Ishikawa (cell line): ENCODE measurements around the gene LENEP.

Experiments used
- CEBPB ChIP-seq: IDR thresholded peaks from 2 replicates; pipeline ENCODE4 v1.6.1; 2012
- CREB1 ChIP-seq: IDR thresholded peaks from 2 replicates; pipeline ENCODE4 v1.6.1; 2012; ENCODE audit warnings: low read depth
- EP300 ChIP-seq: IDR thresholded peaks from 2 replicates; pipeline ENCODE4 v1.6.1; 2012; ENCODE audit warnings: borderline replicate concordance
- FOXM1 ChIP-seq: IDR thresholded peaks from 2 replicates; pipeline ENCODE4 v1.6.1; 2012; ENCODE audit warnings: low read depth, borderline replicate concordance
- NFIC ChIP-seq: IDR thresholded peaks from 2 replicates; pipeline ENCODE4 v1.6.1; 2012
- RAD21 ChIP-seq: IDR thresholded peaks from 2 replicates; pipeline ENCODE4 v1.6.1; 2012; ENCODE audit warnings: low read depth
- TAF1 ChIP-seq: IDR thresholded peaks from 2 replicates; pipeline ENCODE4 v1.6.1; 2012; ENCODE audit warnings: low read depth, mild to moderate bottlenecking
- TEAD4 ChIP-seq: IDR thresholded peaks from 2 replicates; pipeline ENCODE4 v1.6.1; 2012
- YY1 ChIP-seq: IDR thresholded peaks from 2 replicates; pipeline ENCODE4 v1.6.1; 2012; ENCODE audit warnings: low read depth

GRCh38 chr1:155003227-155003765 lies 9.9 kb downstream of the LENEP start:
- TF ChIP-seq FOXM1, result no peak
- TF ChIP-seq YY1, result no peak
- TF ChIP-seq TEAD4, result no peak
- TF ChIP-seq EP300, result no peak
- peak; percentile 77 for TF ChIP-seq NFIC
- no peak; the same call in 1 of the 2 replicates for TF ChIP-seq TAF1
- TF ChIP-seq CEBPB, result no peak
- TF ChIP-seq CREB1, result no peak
- TF ChIP-seq RAD21, result no peak
